ENCODE measurements around the gene MRPL30. TPM values are rescaled to one million over a fixed set of nuclear protein-coding genes. Genes with fewer than 3 reads are reported as not detected.

The MRPL30 gene
- polyA plus RNA-seq, 1 of the 3 experiments (the other 2 are of a cell fraction), result 14.9 TPM

DNA sequence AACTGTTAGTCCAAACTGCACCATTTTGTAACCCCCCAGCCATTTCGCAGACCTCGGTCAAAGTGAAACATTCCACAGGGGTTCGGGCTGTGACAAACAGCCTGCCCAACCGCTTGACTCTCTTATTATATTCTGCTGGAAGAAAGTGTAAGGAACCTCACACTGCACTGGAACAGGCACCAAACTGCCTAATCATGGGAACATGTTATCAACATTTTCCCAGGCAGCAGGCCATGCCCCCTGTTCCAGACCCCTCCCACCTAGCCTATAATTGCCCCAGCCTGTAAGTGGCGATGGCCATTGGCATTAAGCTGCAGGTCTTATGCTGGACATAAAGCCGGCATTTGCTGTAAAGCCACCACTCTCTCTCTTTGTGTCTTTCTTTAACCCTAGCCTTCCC is 57.6 kb downstream of the MRPL30 start:
- H3K27ac ChIP-seq (ENCODE audit: low read depth in 2 of 2, low read length in 1 of 2), result no peak overlapping the region
- H3K4me2 ChIP-seq, result no peak overlapping the region
- no peaks in the 10 kb centered on the region for H3K9me2 ChIP-seq
- no peak overlapping the region for H3K9ac ChIP-seq
- TF ChIP-seq, protein P1, sequence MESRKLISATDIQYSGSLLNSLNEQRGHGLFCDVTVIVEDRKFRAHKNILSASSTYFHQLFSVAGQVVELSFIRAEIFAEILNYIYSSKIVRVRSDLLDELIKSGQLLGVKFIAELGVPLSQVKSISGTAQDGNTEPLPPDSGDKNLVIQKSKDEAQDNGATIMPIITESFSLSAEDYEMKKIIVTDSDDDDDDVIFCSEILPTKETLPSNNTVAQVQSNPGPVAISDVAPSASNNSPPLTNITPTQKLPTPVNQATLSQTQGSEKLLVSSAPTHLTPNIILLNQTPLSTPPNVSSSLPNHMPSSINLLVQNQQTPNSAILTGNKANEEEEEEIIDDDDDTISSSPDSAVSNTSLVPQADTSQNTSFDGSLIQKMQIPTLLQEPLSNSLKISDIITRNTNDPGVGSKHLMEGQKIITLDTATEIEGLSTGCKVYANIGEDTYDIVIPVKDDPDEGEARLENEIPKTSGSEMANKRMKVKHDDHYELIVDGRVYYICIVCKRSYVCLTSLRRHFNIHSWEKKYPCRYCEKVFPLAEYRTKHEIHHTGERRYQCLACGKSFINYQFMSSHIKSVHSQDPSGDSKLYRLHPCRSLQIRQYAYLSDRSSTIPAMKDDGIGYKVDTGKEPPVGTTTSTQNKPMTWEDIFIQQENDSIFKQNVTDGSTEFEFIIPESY (IDR thresholded peaks at IDR 0.05; ENCODE audit: borderline replicate concordance, low read depth), result no peak
- no peak for TF ChIP-seq MXI1 (IDR thresholded peaks at IDR 0.05; ENCODE audit: low read depth, low read length)
- no peak for TF ChIP-seq POLR2AphosphoS5 (IDR thresholded peaks at IDR 0.05; ENCODE audit: low read depth, low read length)
- TF ChIP-seq NRF1 (IDR thresholded peaks at IDR 0.05; ENCODE audit: low read depth, low read length), result no peak
- TF ChIP-seq GATA2 (CRISPR knock-in tag; IDR thresholded peaks at IDR 0.05), result no peak
- no peak for TF ChIP-seq RCOR1 (IDR thresholded peaks at IDR 0.05; ENCODE audit: low read length)
- TF ChIP-seq, protein P2, sequence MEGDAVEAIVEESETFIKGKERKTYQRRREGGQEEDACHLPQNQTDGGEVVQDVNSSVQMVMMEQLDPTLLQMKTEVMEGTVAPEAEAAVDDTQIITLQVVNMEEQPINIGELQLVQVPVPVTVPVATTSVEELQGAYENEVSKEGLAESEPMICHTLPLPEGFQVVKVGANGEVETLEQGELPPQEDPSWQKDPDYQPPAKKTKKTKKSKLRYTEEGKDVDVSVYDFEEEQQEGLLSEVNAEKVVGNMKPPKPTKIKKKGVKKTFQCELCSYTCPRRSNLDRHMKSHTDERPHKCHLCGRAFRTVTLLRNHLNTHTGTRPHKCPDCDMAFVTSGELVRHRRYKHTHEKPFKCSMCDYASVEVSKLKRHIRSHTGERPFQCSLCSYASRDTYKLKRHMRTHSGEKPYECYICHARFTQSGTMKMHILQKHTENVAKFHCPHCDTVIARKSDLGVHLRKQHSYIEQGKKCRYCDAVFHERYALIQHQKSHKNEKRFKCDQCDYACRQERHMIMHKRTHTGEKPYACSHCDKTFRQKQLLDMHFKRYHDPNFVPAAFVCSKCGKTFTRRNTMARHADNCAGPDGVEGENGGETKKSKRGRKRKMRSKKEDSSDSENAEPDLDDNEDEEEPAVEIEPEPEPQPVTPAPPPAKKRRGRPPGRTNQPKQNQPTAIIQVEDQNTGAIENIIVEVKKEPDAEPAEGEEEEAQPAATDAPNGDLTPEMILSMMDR (IDR thresholded peaks at IDR 0.05), result no peak
- TF ChIP-seq EP300 (IDR thresholded peaks at IDR 0.05; ENCODE audit: borderline replicate concordance in 1 of 2, low read depth in 1 of 2, low read length in 1 of 2), result no peak
- no peak for TF ChIP-seq ELF1 (IDR thresholded peaks at IDR 0.05)
- TF ChIP-seq, protein P3, sequence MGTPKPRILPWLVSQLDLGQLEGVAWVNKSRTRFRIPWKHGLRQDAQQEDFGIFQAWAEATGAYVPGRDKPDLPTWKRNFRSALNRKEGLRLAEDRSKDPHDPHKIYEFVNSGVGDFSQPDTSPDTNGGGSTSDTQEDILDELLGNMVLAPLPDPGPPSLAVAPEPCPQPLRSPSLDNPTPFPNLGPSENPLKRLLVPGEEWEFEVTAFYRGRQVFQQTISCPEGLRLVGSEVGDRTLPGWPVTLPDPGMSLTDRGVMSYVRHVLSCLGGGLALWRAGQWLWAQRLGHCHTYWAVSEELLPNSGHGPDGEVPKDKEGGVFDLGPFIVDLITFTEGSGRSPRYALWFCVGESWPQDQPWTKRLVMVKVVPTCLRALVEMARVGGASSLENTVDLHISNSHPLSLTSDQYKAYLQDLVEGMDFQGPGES (IDR thresholded peaks at IDR 0.05; ENCODE audit: low read depth, low read length), result no peak
- TF ChIP-seq FOSL2 (IDR thresholded peaks at IDR 0.05; ENCODE audit: borderline replicate concordance, low read depth), result no peak
- TF ChIP-seq NFIC (IDR thresholded peaks at IDR 0.05; ENCODE audit: borderline replicate concordance), result no peak
- TF ChIP-seq GABPA (IDR thresholded peaks at IDR 0.05; ENCODE audit: low read depth), result no peak
- TF ChIP-seq RAD21 (IDR thresholded peaks at IDR 0.05; ENCODE audit: low read length), result no peak
- no peak for TF ChIP-seq CHD2 (IDR thresholded peaks at IDR 0.05; ENCODE audit: low read length, partially characterized antibody)
- TF ChIP-seq EZH2phosphoT487 (IDR thresholded peaks at IDR 0.05; ENCODE audit: borderline replicate concordance, low read depth), result no peak
- no peak for TF ChIP-seq TEAD4 (IDR thresholded peaks at IDR 0.05; ENCODE audit: borderline replicate concordance, insufficient read depth)
- TF ChIP-seq, protein P4, sequence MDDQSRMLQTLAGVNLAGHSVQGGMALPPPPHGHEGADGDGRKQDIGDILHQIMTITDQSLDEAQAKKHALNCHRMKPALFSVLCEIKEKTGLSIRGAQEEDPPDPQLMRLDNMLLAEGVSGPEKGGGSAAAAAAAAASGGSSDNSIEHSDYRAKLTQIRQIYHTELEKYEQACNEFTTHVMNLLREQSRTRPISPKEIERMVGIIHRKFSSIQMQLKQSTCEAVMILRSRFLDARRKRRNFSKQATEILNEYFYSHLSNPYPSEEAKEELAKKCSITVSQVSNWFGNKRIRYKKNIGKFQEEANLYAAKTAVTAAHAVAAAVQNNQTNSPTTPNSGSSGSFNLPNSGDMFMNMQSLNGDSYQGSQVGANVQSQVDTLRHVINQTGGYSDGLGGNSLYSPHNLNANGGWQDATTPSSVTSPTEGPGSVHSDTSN (IDR thresholded peaks at IDR 0.05), result no peak
- no peak for TF ChIP-seq RFX5 (IDR thresholded peaks at IDR 0.05; ENCODE audit: low read length)
- no peaks in the 10 kb centered on the region for H3K4me1 ChIP-seq (ENCODE audit: control insufficient read depth in 1 of 2, insufficient read depth in 2 of 2, low read depth in 1 of 2, low read length in 1 of 2)
- H2AFZ ChIP-seq (ENCODE audit: low read depth), result no peak overlapping the region
- DNase-seq, result no peak
- H3K36me3 ChIP-seq (replicated peaks in 1 of 2; ENCODE audit: control insufficient read depth in 1 of 2, insufficient read depth in 2 of 2, low read length in 1 of 2), result no peaks in the 10 kb centered on the region
- WGBS (ENCODE audit: low lambda C conversion rate), result 93% methylated on average over 6 of the region's 6 CpGs
- H3K79me2 ChIP-seq (ENCODE audit: insufficient read depth), result no peaks in the 10 kb centered on the region
- no peak overlapping the region for H3K4me3 ChIP-seq (ENCODE audit: low read depth in 2 of 2, low read length in 1 of 2)
- H3F3A ChIP-seq (replicated peaks; ENCODE audit: insufficient read depth), result no peaks in the 10 kb centered on the region
- POLR2A ChIA-PET, result no interaction called here
- no peaks in the 10 kb centered on the region for H4K20me1 ChIP-seq (ENCODE audit: insufficient read depth)
- CTCF ChIA-PET, result no interaction called here
- no peaks in the 10 kb centered on the region for H3K27me3 ChIP-seq (ENCODE audit: insufficient read depth)
- no peaks in the 10 kb centered on the region for H3K9me3 ChIP-seq

Measured in SK-N-SH (cell line).